Activated T-helper 2 cell treated with anti-CD3 and anti-CD28 coated beads, Interferon-gamma antibody, Interleukin-2, Interleukin-4, amounts not matched to agents 10 μg/mL and 5 μg/mL and 100 μg/mL, durations not matched to agents 14 hours and 24 hours and 36 hours (primary cell): ENCODE data around the gene ACOT8. TPM values are rescaled to one million over a fixed set of nuclear protein-coding genes. Genes with fewer than 3 reads are reported as not detected.
"Not testable (repeated sequence)": the region's sequence is repeated elsewhere in the genome, so short reads cannot be mapped to it uniquely, and the experiment has no call there.

Source experiments
- DNase-seq: peaks from one replicate; pipeline ENCODE4 v3.0.0; 2021; ENCODE audit warnings: low spot score
- H3K27ac Mint-ChIP-seq: one replicate; pipeline ENCODE4 v1.8.0; 2021; ENCODE audit warnings: mixed read lengths
- H3K27me3 Mint-ChIP-seq: one replicate; pipeline ENCODE4 v1.8.0; 2021; ENCODE audit warnings: low read depth, mixed read lengths
- H3K36me3 Mint-ChIP-seq: one replicate; pipeline ENCODE4 v1.8.0; 2021; ENCODE audit warnings: low read depth, mixed read lengths
- H3K4me1 Mint-ChIP-seq: one replicate; pipeline ENCODE4 v1.8.0; 2021; ENCODE audit warnings: low read depth, mixed read lengths
- H3K4me3 Mint-ChIP-seq: one replicate; pipeline ENCODE4 v1.8.0; 2021; ENCODE audit warnings: low read depth, mild to moderate bottlenecking, moderate library complexity, mixed read lengths
- H3K9me3 Mint-ChIP-seq: one replicate; pipeline ENCODE4 v1.8.0; 2021; ENCODE audit warnings: mixed read lengths
- intact Hi-C: fragments of 100-400 bp; cut with micrococcal nuclease; formaldehyde crosslinking; loops from one replicate; pipeline ENCODE4 v1.15.1; 2023
- total RNA-seq: library from RNA; stranded (reverse); gene quantifications from 2 replicates; pipeline ENCODE4 v1.2.3, GENCODE V29; 2022

ACOT8 gene
- total RNA-seq, 1 donor from 2014 or later: 29.1 TPM

DNA sequence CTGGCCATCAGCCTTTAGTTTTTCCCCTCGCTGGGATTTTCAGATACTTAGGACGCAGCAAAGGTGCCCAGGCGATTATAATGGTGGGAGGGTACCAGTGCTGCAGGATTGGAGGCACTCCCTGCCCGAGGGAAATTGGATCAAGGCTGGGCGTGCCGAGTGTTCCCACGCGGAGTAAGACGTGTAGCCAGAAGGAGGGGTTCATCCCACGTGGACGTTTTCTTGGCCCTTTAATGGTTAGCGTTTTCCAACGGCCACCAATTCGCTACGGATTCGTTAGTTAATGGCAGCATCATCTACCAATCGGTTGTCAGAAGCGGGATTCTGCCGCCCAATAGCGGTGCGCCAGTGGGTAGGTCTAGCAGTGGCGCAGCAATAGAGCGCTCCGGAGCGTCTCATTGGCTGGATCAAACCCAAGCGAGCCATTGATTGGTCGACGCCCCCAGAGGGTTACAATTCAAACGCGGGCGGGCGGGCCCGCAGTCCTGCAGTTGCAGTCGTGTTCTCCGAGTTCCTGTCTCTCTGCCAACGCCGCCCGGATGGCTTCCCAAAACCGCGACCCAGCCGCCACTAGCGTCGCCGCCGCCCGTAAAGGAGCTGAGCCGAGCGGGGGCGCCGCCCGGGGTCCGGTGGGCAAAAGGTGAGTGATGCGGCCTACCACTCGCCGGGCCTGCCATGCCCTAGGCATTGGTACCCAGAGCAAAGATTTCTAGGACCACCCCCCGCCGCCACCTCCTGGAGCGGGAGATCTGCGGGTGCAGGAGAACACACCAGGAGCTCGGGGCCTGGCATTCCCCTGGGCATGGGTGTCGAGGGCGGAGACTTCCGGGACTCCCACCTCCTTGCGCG is 44.8 kb downstream of the ACOT8 start, which contains the start of gene UBE2C:
UBE2C (plus strand) TSS at position 488 of the 849 bp plus-strand sequence; CDS start at position 540, 52 bp downstream.
- Mint-ChIP-seq H3K9me3 (no peaks in the 10 kb centered on the region), H3K4me1 (peaks cover 24% of the 10 kb centered on the region), H3K4me3 (peak within 1 kb of the TSS; percentile 90), H3K27me3 (no peaks in the 10 kb centered on the region), H3K27ac (peak within 1 kb of the TSS; percentile 80), H3K36me3 (peaks cover 76% of the 10 kb centered on the region)
- intact Hi-C loops: loop anchor here (1.0 to 5.0 kb wide), 5 partner anchors 45 to 277 kb away; partner anchors contain the start of genes ACOT8, NCOA5, SPATA25 and ZNF335
- peak; percentile 96 for DNase-seq

DNA sequence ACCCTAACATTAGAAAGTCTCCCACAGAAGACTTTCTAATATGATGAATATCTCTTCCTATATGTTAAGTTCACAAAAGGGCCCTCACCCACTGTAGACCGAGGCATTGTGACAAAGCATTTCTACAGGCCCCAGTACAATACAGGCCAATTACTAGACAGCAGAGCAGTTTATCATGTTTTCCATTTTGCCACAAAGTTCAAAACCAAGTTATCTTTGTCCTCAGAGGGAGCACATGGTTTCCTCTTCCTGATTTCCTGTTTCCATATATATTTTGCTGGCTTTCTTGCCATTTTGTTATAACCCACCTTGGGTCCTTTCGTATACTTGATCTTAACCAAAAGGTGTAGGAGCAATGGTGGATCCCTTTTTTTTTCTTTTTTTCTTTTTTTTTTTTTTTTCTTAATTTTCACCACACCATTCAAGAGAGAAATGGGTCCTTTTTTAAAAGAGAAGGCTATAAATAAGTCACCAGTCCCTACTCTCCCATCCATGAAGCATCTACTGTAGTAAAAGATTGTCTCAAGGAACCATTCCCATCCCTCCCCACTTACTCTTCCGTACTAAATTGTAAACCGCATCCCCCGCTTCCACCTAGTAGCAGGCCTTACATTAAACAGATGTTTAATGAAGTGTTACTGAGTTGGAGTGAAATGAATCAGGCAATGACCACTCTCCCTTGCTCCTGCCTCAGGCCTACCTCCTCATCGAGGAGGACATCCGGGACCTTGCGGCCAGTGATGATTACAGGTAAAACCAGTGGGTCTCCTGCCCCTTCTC is 46.8 kb downstream of the ACOT8 start:
- Mint-ChIP-seq H3K4me3 (no peak overlapping the region), H3K9me3 (no peaks in the 10 kb centered on the region), H3K27me3 (no peaks in the 10 kb centered on the region), H3K4me1 (peaks cover 17% of the 10 kb centered on the region), H3K27ac (no peak overlapping the region), H3K36me3 (peaks cover 63% of the 10 kb centered on the region)
- intact Hi-C loops: loop anchor here (5.0 kb wide), 2 partner anchors 47 to 77 kb away; partner anchors contain the start of genes ACOT8, SPATA25 and ZSWIM3
- DNase-seq: no peak

DNA sequence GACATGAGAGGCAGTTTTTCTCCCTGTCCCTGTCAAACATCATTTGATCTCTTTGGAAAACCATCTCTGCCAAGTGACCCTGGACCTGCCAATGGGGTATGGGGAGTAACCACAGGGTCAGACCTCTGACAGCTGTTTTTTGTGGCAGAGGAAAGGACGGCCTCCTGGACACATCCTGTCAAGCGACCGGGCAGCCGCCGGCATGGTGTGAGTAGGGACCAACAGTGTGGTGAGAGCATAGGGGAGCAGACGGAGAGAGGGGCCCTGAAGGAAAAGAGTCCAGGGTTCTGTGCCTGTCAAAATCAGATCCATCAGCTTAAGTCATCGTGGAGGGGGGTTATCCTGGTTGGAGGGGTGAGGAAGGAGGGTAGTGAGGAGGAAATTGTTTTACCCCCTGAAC is 55.3 kb downstream of the ACOT8 start:
- Mint-ChIP-seq H3K36me3 (peaks cover 49% of the 10 kb centered on the region), H3K4me3 (no peak overlapping the region), H3K9me3 (no peaks in the 10 kb centered on the region), H3K27ac (no peak overlapping the region), H3K27me3 (no peaks in the 10 kb centered on the region), H3K4me1 (peaks cover 7% of the 10 kb centered on the region)
- no peak for DNase-seq
- intact Hi-C loops: no loop called here

DNA sequence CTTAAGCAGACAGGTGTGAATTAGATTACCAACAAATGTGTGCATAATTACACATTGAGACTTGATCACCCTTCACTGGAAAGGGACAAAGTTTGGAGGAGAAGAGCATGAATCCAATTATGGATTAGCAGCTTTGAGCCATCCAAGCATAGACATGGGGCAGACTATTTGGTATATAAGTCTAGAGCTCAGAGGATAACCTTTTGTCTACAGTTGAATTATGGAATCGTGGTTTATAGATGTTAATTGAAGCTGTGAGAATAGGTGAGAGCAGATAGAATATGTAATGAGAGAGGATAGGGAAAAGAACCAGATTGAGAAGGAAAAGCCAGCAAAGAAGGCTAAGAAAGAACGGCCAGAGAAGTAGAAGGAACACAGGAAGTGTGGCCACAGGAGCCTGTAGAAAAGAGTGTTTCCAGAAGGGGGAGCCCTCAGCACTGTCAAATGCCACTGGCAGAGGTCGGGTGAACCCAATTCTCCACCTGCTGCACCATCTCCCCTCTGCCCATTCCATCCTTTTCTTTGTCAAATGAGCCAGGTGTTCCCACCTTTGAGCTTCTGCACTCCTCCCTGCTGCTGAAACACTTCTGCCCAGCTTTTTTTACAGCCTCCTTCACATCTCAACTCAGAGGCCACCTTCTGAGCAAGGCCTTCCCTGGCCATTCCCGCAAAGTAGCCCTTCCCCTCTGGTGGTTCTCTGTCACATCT is 58.1 kb downstream of the ACOT8 start:
- H3K4me1 Mint-ChIP-seq: peaks cover 11% of the 10 kb centered on the region
- H3K27ac Mint-ChIP-seq: peak overlapping the region; percentile 74
- peak; percentile 49 for DNase-seq
- intact Hi-C loops: loop anchor here (5.0 to 10.0 kb wide), 2 partner anchors 86 to 163 kb away; partner anchors contain the start of genes SPATA25 and ZSWIM1
- no peak overlapping the region for H3K4me3 Mint-ChIP-seq
- H3K9me3 Mint-ChIP-seq: no peaks in the 10 kb centered on the region
- peaks cover 55% of the 10 kb centered on the region for H3K36me3 Mint-ChIP-seq
- H3K27me3 Mint-ChIP-seq: no peaks in the 10 kb centered on the region

DNA sequence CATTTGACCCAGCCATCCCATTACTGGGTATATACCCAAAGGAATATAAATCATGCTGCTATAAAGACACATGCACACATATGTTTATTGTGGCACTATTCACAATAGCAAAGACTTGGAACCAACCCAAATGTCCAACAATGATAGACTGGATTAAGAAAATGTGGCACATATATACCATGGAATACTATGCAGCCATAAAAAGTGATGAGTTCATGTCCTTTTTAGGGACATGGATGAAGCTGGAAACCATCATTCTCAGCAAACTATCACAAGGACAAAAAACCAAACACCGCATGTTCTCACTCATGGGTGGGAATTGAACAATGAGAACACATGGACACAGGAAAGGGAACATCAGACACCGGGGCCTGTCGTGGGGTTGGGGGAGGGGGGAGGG is 59.2 kb downstream of the ACOT8 start:
- H3K36me3 Mint-ChIP-seq: peaks cover 50% of the 10 kb centered on the region
- not testable (repeated sequence) for DNase-seq, H3K4me3 Mint-ChIP-seq, H3K27ac Mint-ChIP-seq, H3K27me3 Mint-ChIP-seq, H3K9me3 Mint-ChIP-seq
- H3K4me1 Mint-ChIP-seq: peaks cover 12% of the 10 kb centered on the region
- intact Hi-C loops: loop anchor here (5.0 to 10.0 kb wide), 2 partner anchors 87 to 164 kb away; partner anchors contain the start of genes SPATA25 and ZSWIM1

DNA sequence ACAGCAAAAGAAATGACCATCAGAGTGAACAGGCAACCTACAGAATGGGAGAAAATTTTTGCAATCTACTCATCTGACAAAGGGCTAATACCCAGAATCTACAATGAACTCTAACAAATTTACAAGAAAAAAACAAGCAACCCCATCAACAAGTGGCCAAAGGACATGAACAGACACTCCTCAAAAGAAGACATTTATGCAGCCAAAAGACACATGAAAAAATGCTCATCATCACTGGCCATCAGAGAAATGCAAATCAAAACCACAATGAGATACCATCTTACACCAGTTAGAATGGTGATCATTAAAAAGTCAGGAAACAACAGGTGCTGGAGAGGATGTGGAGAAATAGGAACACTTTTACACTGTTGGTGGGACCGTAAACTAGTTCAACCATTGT is 59.7 kb downstream of the ACOT8 start:
- H3K4me1 Mint-ChIP-seq: peaks cover 16% of the 10 kb centered on the region
- not testable (repeated sequence) for H3K4me3 Mint-ChIP-seq, H3K27ac Mint-ChIP-seq, DNase-seq, H3K27me3 Mint-ChIP-seq, H3K9me3 Mint-ChIP-seq
- intact Hi-C loops: loop anchor here (5.0 to 10.0 kb wide), 2 partner anchors 87 to 165 kb away; partner anchors contain the start of genes SPATA25 and ZSWIM1
- peaks cover 46% of the 10 kb centered on the region for H3K36me3 Mint-ChIP-seq

DNA sequence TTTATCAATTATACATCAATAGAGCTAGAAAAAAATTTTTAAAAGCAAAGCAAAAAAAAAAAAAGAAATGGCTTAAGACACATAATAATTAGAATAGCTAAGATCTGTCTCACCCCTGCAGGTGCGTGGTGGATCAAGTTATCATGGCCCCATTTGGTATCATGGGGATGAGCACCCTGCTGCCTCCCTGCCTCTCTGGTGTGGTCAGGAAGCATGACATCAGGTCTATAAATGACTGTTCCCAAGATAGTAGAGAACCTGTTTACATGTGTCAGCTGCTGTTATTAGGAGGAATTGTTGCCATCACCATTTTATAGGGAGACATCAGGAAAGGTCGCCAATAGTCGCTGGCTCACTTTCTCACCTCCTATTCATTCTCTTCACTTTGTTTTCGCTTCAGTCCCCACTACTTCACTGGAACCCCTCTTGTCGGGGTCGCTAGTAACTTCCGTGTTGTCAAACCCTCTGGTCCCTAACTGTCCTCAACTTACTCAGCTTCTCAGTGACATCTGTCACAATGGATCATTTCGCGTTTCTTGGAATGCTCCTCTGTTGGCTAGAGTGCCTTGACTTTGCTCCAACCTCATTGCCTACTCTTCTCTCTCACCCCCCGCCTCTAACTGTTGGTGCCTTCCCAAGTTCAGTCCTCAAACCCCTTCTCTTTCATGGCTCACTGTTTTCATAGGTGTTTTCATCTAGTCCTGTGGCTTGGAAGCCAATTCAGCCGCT is 60.7 kb downstream of the ACOT8 start:
- intact Hi-C loops: loop anchor here (5.0 to 10.0 kb wide), 2 partner anchors 88 to 166 kb away; partner anchors contain the start of genes SPATA25 and ZSWIM1

DNA sequence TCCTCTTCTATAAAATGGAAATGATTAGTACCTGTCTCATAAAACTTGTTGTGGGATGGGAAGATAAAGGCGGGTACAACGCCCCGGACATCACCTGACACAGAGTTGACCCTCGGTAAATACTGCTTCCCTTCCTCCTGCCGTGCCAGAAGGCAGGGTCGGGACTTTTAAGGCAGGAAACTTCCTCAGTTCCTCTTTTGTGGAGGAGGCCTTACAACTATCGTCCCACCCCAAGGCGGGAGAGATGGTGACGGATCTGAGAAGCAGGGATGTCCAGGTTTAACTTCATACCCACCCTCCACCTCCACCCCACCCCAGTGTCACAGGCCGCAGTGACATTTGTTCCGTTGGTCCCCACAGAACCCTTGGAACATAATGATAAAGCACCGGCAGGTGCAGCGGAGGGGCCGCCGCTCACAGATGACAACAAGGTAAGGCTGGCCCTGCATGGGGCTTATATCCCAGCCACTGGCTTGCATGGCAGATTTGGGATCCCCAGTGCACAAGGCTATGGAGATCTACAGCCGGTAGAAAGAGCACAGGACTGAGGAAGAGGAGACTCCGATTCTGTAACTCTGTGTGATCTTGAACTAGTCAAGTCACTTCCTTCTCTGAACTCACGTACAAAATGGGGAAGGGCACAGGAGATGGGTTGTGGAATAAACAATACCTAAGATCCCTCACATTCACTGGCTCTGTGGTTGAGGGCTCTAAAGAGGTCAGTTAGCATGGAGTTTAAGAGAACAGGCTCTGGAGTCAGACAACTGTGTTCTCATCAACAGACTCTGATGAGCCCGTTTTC is 64.7 kb downstream of the ACOT8 start:
- DNase-seq: no peak
- no peaks in the 10 kb centered on the region for H3K27me3 Mint-ChIP-seq
- H3K36me3 Mint-ChIP-seq: peaks cover 31% of the 10 kb centered on the region
- intact Hi-C loops: loop anchor here (1.0 to 10.0 kb wide), 2 partner anchors 92 to 143 kb away; partner anchors contain the start of genes SPATA25 and ZSWIM1
- H3K9me3 Mint-ChIP-seq: no peaks in the 10 kb centered on the region
- H3K4me1 Mint-ChIP-seq: peaks cover 13% of the 10 kb centered on the region
- H3K4me3 Mint-ChIP-seq: peak overlapping the region; percentile 85
- peak overlapping the region; percentile 35 for H3K27ac Mint-ChIP-seq

More for the DNA sequence above, 60.7 kb downstream of the ACOT8 start:
- H3K27ac Mint-ChIP-seq: no peak overlapping the region
- peaks cover 36% of the 10 kb centered on the region for H3K36me3 Mint-ChIP-seq
- H3K27me3 Mint-ChIP-seq: no peaks in the 10 kb centered on the region
- no peaks in the 10 kb centered on the region for H3K9me3 Mint-ChIP-seq
- H3K4me3 Mint-ChIP-seq: no peak overlapping the region
- DNase-seq: no peak
- H3K4me1 Mint-ChIP-seq: peaks cover 18% of the 10 kb centered on the region

Other genes with a start within 250 kb of the ACOT8 start
- not detected in 2 replicates for gene WFDC10A, start 227.7 kb downstream of the ACOT8 start, total RNA-seq
- gene WFDC9, start 226.1 kb downstream of the ACOT8 start, total RNA-seq: not detected in 2 replicates
- gene WFDC11, start 187.2 kb downstream of the ACOT8 start, total RNA-seq: not detected in 2 replicates
- gene WFDC13, start 155.4 kb downstream of the ACOT8 start, total RNA-seq: not detected in 2 replicates
- not detected in 2 replicates for gene WFDC10B, start 152.4 kb downstream of the ACOT8 start, total RNA-seq
- gene SPINT4, start 135.0 kb downstream of the ACOT8 start, total RNA-seq: not detected in 2 replicates
- 0.39 TPM in 1 of 2 replicates, not detected in the other for gene WFDC3, start 65.5 kb downstream of the ACOT8 start, total RNA-seq
- 30.7 and 35.2 TPM in 2 replicates for gene DNTTIP1, start 65.4 kb downstream of the ACOT8 start, total RNA-seq
- gene UBE2C, start 44.7 kb downstream of the ACOT8 start, total RNA-seq: 142 and 145 TPM in 2 replicates
- gene TNNC2, start 30.1 kb downstream of the ACOT8 start, total RNA-seq: 0.28 TPM in 1 of 2 replicates, not detected in the other
- gene SNX21, start 23.6 kb downstream of the ACOT8 start, total RNA-seq: 1.5 and 2.0 TPM in 2 replicates
- gene ZSWIM3, start 222 bp upstream of the ACOT8 start, total RNA-seq: 6.2 and 6.3 TPM in 2 replicates
- gene ZSWIM1, start 23.8 kb upstream of the ACOT8 start, total RNA-seq: 9.3 and 10.3 TPM in 2 replicates
- 0.60 and 1.1 TPM in 2 replicates for gene SPATA25, start 30.2 kb upstream of the ACOT8 start, total RNA-seq
- gene NEURL2, start 33.8 kb upstream of the ACOT8 start, total RNA-seq: 2.0 and 3.3 TPM in 2 replicates
- 49.0 and 51.9 TPM in 2 replicates for gene CTSA, start 33.9 kb upstream of the ACOT8 start, total RNA-seq
- gene PLTP, start 54.8 kb upstream of the ACOT8 start, total RNA-seq: 5.5 TPM in 2 replicates
- gene PCIF1, start 77.3 kb upstream of the ACOT8 start, total RNA-seq: 27.5 and 28.6 TPM in 2 replicates
- 35.7 and 36.1 TPM in 2 replicates for gene ZNF335, start 114.8 kb upstream of the ACOT8 start, total RNA-seq
- gene MMP9, start 151.5 kb upstream of the ACOT8 start, total RNA-seq: 0.16 TPM in 1 of 2 replicates, not detected in the other
- 0.73 TPM in 1 of 2 replicates, not detected in the other for gene SLC12A5, start 171.8 kb upstream of the ACOT8 start, total RNA-seq
- gene NCOA5, start 232.6 kb upstream of the ACOT8 start, total RNA-seq: 27.5 and 28.7 TPM in 2 replicates